Activated CD4-positive, CD25-positive, alpha-beta regulatory T cell treated with anti-CD3 and anti-CD28 coated beads, Interleukin-2, amount 50 U/mL, for 24 hours (primary cell): Measurements from ENCODE around the gene ZNF202.

Experiments used
- ATAC-seq, 2 donors: fragments of 150-1000 bp; cut with Tn5 transposase; one replicate each; pipeline ENCODE4 v1.10.0; 2021; ENCODE audit warnings: mild to moderate bottlenecking in 1 of 2, moderate library complexity in 1 of 2

The ZNF202 gene

DNA sequence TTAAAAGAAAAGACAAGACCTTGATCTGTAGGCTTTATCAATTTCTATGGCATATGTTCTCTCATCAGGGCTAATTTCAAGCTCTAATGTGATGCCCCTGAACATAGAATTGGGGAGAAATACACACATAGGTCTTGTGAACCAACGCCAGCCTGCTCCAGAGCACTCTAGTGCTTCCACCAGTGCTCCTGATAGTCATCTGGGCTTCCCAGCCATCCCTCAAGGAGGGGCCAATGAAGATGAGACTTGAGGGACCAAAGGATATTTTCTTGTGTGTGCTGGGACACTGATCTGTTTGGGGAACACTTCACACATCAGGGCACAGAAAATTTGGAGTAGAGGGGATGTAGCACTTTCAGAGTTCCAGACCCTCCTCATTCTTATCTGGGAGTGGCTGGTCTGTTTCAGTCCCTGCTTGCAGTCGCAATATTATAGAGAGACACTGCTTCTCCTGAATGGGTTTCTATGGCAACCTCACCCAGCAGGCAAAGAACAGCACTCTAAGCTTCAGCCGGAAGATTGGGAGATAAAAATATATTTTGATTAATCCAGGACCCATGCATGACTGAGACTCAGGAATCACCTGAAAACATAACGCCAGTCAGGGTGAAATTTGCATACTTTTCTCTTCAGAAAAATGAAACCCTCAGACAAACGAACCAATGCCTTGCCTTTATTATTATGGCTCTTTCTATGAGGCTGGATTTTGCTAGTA lies 58.6 kb downstream of the ZNF202 start:
- no peak for ATAC-seq

GRCh38 chr11:123681030-123681429 lies 60.4 kb downstream of the ZNF202 start:
- peak; percentile 92 to 93 for ATAC-seq

GRCh38 chr11:123678246-123678645 lies 63.2 kb downstream of the ZNF202 start:
- ATAC-seq = no peak

GRCh38 chr11:123677510-123677909 lies 64.0 kb downstream of the ZNF202 start:
- no peak for ATAC-seq

DNA sequence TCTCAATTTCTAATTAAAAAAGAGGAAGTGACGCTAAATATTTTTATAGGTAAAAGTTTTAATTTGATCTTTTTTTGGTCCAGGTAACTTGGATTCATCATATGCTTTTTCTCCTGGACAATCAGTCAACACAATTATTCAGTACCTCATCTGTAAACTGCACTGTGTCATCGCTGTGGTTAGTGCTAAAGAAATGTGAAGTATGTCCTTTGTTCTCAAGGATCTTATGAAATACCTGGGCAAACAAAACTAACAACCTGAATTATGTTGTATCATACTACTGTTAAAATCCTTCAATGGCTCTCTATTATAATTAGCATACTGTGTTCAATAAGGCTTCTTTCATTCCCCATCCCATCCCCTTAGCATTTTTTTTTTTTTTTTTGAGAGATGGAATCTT lies 67.2 kb downstream of the ZNF202 start:
- no peak for ATAC-seq
